Ectodermal cell (in vitro differentiated cells): Measurements from ENCODE around the gene WIZ. TPM values are rescaled to one million over a fixed set of nuclear protein-coding genes. Genes with fewer than 3 reads are reported as not detected.
"Not testable (repeated sequence)": the region's sequence is repeated elsewhere in the genome, so short reads cannot be mapped to it uniquely, and the experiment has no call there.

Experiments used
- H3K27ac ChIP-seq: 2 replicates; pipeline ENCODE4 v1.7.0; 2013; ENCODE audit warnings: mild to moderate bottlenecking, low read depth, low read length; ENCODE audit not compliant: insufficient read depth, poor library complexity, severe bottlenecking
- H3K27me3 ChIP-seq: 2 replicates; pipeline ENCODE4 v1.7.0; 2013; ENCODE audit warnings: mild to moderate bottlenecking, low read length; ENCODE audit not compliant: insufficient read depth, control insufficient read depth, poor library complexity, severe bottlenecking
- H3K36me3 ChIP-seq: one replicate; pipeline ENCODE4 v1.7.0; 2013; ENCODE audit warnings: low read length; ENCODE audit not compliant: control insufficient read depth, insufficient read depth
- H3K4me1 ChIP-seq: one replicate; pipeline ENCODE4 v1.7.0; 2013; ENCODE audit warnings: low read length; ENCODE audit not compliant: control insufficient read depth, insufficient read depth
- H3K4me3 ChIP-seq: 2 replicates; pipeline ENCODE4 v1.7.0; 2013; ENCODE audit warnings: low read depth, low read length, control low read depth; ENCODE audit not compliant: insufficient read depth
- H3K9me3 ChIP-seq: 2 replicates; pipeline ENCODE4 v1.7.0; 2013; ENCODE audit warnings: mild to moderate bottlenecking, low read length, moderate library complexity; ENCODE audit not compliant: control insufficient read depth
- WGBS, 2 experiments: methylation state at CpG; one replicate each; pipeline ENCODE4 v1.1.7; 2013; ENCODE audit warnings: missing lambda C conversion rate in 2 of 2; 5-methylcytosine and 5-hydroxymethylcytosine counted together
- polyA plus RNA-seq, 4 experiments: library from polyadenylated mRNA; stranded (reverse); fragments of 50-300 nt; gene quantifications; one replicate each; pipeline ENCODE4 v1.2.3, GENCODE V29; 2013

WIZ gene, protein sequence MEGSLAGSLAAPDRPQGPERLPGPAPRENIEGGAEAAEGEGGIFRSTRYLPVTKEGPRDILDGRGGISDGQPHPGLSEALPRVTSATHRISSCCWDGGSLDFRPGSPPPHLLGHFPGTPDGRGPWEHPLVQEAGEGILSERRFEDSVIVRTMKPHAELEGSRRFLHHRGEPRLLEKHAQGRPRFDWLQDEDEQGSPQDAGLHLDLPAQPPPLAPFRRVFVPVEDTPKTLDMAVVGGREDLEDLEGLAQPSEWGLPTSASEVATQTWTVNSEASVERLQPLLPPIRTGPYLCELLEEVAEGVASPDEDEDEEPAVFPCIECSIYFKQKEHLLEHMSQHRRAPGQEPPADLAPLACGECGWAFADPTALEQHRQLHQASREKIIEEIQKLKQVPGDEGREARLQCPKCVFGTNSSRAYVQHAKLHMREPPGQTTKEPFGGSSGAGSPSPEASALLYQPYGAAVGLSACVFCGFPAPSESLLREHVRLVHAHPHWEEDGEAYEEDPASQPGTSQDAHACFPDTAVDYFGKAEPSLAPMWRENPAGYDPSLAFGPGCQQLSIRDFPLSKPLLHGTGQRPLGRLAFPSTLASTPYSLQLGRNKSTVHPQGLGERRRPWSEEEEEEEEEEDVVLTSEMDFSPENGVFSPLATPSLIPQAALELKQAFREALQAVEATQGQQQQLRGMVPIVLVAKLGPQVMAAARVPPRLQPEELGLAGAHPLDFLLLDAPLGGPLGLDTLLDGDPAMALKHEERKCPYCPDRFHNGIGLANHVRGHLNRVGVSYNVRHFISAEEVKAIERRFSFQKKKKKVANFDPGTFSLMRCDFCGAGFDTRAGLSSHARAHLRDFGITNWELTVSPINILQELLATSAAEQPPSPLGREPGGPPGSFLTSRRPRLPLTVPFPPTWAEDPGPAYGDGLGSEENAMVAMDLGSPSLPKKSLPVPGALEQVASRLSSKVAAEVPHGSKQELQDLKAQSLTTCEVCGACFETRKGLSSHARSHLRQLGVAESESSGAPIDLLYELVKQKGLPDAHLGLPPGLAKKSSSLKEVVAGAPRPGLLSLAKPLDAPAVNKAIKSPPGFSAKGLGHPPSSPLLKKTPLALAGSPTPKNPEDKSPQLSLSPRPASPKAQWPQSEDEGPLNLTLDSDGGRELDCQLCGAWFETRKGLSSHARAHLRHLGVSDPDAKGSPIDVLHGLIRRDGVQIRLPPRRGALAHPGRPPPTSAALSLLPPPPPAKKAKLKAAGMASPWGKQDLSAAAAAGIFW (N-terminal part only)
- 49.8 TPM for polyA plus RNA-seq (2013, experiment 1 of 4)
- polyA plus RNA-seq (2013, experiment 2 of 4), result 49.6 TPM
- polyA plus RNA-seq (2013, experiment 3 of 4), result 41.3 TPM
- 46.6 TPM for polyA plus RNA-seq (2013, experiment 4 of 4)

DNA sequence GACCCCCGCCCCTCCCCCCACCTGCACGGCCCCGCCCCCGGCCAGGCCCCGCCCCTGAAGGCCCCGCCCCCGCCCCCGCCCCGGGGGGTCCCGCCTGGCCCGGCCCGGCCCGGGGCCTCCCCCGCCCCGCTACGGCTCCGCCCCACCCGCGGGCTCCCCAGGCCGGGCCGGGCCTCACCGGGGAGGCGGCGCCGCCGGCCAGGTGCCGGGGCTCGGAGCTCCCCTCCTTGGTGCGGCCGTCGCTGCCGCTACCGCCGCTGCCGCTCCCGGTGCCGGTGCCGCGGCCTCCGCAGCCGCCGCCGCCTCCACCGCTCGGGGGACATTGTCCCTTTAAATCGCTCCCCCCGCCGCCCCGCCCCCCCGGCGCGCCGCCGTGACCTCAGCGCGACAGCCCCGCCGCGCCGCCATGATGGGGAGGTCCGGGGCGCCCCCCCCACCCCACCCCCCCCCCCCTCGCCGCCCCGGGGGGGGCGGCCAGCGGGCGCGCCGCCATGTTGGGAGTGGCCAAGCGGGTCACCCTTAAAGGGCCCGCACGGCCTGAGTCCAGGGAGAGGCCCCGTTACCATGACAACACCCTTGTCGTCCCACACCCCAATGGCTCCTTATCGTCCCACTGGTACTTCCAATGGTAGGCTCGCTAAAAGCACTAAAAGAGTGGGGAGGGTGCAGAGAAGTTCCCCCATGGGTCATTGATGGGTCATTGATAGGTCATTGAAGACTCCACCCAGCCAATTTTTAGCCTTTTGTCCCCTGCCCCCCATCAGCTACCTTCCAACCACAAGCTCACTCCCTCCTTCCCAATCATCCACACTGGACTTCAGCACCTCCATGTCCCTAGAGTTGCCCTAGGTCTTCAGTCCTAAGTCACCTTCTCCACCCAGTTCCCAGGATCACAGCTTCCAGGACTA lies at the start of gene WIZ:
TSS of gene WIZ (minus strand) at position 337 of the 908 bp plus-strand sequence. CDS start 1,649 bp downstream, outside the sequence.
- H3K9me3 ChIP-seq, result no peaks in the 10 kb centered on the region
- peaks cover 32% of the 10 kb centered on the region for H3K27me3 ChIP-seq
- no peak within 1 kb of the TSS for H3K27ac ChIP-seq
- no peaks in the 10 kb centered on the region for H3K36me3 ChIP-seq
- no peaks in the 10 kb centered on the region for H3K4me1 ChIP-seq
- peak within 1 kb of the TSS; percentile 65 for H3K4me3 ChIP-seq
- 1% methylated on average over 46 to 72 of the region's 77 CpGs for WGBS, 2 experiments

DNA sequence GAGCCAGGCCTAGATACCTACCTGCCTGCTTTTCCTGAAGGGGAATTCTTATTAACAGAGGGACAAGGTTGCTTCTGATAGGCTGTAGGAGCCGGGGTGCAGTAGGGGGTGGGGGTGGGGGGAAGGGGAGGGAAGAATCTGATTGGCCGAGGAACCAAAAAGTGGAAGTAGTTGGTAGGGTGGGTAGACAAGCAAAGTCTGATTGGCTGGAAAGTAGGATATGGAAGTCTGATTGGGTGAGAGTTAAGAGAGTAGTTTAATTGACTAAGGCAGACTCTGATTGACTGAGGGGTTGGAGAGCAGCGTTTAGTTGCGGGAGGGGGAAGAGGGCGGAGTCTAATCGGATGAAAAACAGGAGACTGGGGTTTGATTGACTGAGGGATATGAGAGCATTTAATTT lies 49.2 kb upstream of the WIZ start:
- H3K27me3 ChIP-seq, result no peaks in the 10 kb centered on the region
- 79 to 80% methylated on average over 6 of the region's 6 CpGs for WGBS, 2 experiments

DNA sequence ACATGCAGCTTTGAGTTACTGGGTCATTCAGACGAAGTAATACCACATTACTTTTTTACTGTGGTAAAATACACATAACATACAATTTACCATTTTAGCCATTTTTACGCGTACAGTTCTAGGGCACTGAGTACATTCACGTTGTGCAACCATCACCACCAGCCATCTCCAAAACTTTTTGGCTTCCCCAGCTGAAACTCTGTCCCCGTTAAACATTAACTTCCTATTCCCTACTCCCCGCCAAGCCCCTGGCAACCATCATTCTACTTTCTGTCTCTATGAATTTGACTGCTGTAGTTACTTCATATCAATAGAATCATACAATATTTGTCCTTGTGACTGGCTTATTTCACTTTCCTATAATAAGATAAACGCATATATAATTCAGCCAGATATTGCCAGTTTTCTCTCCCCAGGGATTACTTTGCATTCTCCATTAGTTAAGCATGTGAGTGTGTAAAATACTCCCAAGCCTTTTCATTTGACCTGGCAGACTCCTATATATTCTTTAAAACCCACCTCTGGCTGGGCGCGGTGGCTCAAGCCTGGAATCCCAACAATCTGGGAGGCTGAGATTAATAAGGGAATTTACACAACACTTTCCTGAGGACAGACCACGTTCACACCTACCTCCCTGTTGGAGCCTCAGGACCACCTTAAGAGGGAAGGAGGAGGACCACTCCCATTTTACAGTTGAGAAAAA lies 48.6 kb upstream of the WIZ start:
- no peak overlapping the region for H3K27ac ChIP-seq
- no peaks in the 10 kb centered on the region for H3K4me1 ChIP-seq
- 75 to 76% methylated on average over 10 of the region's 10 CpGs for WGBS, 2 experiments
- H3K9me3 ChIP-seq, result peaks cover 11% of the 10 kb centered on the region
- H3K27me3 ChIP-seq, result no peaks in the 10 kb centered on the region
- no peaks in the 10 kb centered on the region for H3K36me3 ChIP-seq
- H3K4me3 ChIP-seq, result no peak overlapping the region

More for the DNA sequence above, 49.2 kb upstream of the WIZ start:
- Histone ChIP-seq H3K4me1 (no peaks in the 10 kb centered on the region), H3K4me3 (no peak overlapping the region), H3K36me3 (no peaks in the 10 kb centered on the region), H3K27ac (no peak overlapping the region), H3K9me3 (peaks cover 11% of the 10 kb centered on the region)

DNA sequence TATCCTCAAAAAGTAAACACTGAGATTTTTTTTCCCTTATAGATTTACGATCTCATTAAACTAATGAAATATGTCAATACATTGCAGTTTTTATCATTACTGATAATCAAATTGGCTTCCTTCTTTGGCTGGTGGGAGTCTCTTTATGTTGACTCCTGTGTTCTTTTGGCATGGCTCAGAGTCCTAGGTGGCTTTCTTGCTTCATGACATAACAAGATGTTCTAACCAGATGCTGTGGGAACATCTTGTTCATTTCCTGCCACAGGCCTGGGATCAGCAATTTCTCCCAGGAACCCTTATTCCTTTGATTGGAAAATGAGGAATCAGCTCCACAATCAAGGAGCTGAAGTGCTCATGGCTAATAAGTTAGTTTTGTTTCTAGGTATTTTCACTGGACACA lies 45.4 kb upstream of the WIZ start:
- Histone ChIP-seq H3K27me3 (no peaks in the 10 kb centered on the region), H3K9me3 (peaks cover 5% of the 10 kb centered on the region), H3K4me3 (no peak overlapping the region), H3K27ac (no peak overlapping the region), H3K4me1 (no peaks in the 10 kb centered on the region), H3K36me3 (no peaks in the 10 kb centered on the region)
- WGBS, 2 experiments, result 100% methylated on average over 1 of the region's 1 CpG

DNA sequence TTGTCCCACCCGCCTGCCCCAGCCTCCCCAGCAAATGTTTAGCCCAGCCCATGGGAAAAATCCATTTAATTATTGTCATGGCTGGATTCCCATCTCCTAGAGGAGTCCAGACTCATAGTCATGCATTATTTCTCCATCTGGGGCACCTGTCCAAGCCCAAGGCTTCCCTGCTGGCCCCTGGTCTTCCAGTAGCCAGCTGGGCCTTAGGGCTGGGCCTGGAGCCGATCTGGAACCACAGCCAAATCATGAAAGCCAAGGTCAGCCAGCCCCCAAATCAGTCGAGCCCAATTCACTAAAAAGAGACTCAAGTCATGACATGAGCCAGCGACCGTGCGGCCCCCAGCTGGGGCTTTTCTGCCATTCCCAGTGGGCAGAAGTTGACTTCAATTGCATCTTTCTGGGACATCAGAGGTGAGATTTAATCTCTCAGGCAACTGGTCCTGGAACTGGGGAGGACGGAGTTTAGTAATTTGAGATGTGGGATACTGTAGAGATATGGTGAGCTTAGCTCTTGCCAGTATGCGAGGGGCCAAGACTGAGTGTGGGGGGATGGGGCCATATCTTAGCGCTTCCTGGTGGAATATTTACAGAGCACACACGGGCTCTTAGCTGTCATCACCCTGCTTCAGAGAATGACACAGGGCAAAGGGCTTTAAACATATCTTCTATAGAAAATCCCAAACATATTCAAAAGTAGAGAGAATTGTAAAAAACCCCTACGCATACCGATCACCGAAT lies 38.9 kb upstream of the WIZ start:
- H3K9me3 ChIP-seq, result peaks cover 6% of the 10 kb centered on the region
- no peaks in the 10 kb centered on the region for H3K4me1 ChIP-seq
- 79 to 83% methylated on average over 13 of the region's 13 CpGs for WGBS, 2 experiments
- no peak overlapping the region for H3K27ac ChIP-seq
- H3K27me3 ChIP-seq, result no peaks in the 10 kb centered on the region
- no peaks in the 10 kb centered on the region for H3K36me3 ChIP-seq
- H3K4me3 ChIP-seq, result no peak overlapping the region

DNA sequence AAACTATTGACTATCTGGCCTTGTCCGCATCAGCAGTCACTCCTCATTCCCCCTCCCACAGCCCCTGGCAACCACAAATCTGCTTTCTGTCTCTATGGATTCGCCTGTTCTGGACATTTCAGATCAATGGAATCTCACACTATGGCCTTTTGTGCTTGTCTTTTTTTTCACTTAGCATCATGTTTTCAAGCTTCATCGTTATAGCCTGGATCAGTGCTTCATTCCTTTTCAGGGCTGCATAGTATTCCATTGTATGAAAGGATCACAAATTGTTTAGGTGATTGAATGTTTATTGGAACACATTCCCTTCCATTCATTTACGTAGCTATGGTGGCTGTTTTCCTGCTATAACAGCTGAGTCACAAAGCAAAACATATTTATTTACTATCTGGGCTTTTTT lies 37.3 kb upstream of the WIZ start:
- Histone ChIP-seq H3K27ac (no peak overlapping the region), H3K4me1 (no peaks in the 10 kb centered on the region), H3K4me3 (no peak overlapping the region), H3K27me3 (no peaks in the 10 kb centered on the region), H3K9me3 (peaks cover 9% of the 10 kb centered on the region), H3K36me3 (no peaks in the 10 kb centered on the region)
- WGBS, 2 experiments, result 78 to 85% methylated on average over 3 of the region's 4 CpGs

DNA sequence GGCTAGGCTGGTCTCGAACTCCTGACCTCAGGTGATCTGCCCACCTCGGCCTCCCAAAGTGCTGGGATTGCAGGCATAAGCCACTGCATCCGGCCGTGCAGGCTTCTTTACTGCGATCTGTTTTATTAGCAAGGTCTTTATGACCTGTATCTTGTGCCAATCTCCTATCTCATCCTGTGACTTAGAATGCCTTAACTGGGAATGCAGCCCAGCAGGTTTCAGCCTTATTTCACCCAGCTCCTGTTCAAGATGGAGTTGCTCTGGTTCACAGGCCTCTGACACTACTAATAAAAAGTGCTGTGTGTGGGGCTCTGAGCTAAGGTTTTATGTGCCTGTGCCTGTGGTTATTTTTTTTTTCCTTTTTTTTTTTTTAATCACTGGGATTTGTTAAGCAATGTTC lies 36.0 kb upstream of the WIZ start:
- WGBS, 2 experiments, result 84 to 89% methylated on average over 5 of the region's 5 CpGs
- not testable (repeated sequence) for H3K36me3 ChIP-seq, H3K4me1 ChIP-seq, H3K9me3 ChIP-seq, H3K27me3 ChIP-seq, H3K27ac ChIP-seq, H3K4me3 ChIP-seq

DNA sequence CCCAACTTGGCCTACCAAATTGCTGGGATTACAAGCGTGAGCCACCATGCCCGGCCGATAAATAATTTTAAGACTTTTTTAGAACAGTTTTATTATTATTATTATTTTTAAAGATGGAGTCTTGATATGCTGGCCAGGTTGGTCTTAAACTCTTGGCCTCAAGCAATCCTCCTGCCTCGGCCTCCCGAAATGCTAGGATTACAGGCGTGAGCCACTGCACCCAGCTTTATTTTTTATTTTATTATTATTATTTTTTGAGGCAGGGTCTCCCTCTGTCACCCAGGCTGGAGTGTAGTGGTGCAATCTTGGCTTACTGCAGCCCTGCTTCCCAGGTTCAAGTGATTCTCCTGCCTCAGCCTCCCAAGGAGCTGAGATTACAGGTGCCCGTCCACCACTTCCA lies 31.2 kb upstream of the WIZ start:
- H3K4me3 ChIP-seq, H3K4me1 ChIP-seq, H3K36me3 ChIP-seq, H3K27ac ChIP-seq, H3K9me3 ChIP-seq, H3K27me3 ChIP-seq: not testable (repeated sequence)
- 84 to 89% methylated on average over 4 to 7 of the region's 7 CpGs for WGBS, 2 experiments
